ENCODE measurements around the gene GRAP2. TPM values are rescaled to one million over a fixed set of nuclear protein-coding genes. Genes with fewer than 3 reads are reported as not detected.

Gene GRAP2
- total RNA-seq, 4 donors from 2014 or later = 1.4 to 5.8 (median 3.9) TPM

DNA sequence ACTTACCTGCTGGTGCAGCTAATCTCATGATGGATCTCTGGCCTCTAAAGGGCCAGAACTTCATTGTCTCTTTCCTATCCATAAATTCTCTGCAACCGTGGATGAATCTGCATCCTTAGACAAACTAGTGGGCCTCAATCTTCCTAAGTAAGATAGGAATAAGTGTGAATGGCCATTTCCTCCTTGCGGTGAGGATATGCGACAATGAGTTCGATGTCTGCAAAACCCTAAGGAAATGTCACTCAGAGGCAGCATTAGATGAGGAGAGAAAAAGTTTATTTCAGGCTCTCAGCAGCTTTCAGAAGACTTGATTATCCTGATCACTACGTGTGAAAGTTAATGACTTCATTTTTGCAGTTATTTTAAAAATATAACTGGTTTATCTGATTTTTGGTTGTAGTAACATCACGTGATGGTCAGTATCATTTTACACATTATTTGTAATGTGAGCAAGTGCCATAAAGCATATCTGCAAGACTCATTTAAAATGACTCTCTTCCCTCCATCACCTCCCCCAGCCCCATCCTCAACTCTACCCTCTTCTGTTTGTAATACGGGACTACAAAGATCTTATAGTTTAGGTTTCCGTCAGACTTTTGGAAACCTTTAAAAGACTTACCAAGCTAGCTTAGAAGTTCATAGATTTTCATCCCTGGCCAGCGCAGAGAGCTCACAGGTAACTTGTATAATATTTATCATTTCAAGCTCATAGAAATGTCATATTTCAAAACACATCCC, 10.2 kb downstream of the GRAP2 start:
- WGBS = 64% methylated on average over 9 of the region's 9 CpGs
- Histone ChIP-seq H3K27me3 (peaks cover 0 to 25% (median 0%) of the 10 kb centered on the region in 4 donors), H3K4me1 (no peaks in the 10 kb centered on the region), H3K27ac (replicated peaks in 1 of 4) (no peak overlapping the region), H3K9me3 (no peaks in the 10 kb centered on the region), H3K36me3 (no peaks in the 10 kb centered on the region), H3K4me3 (no peak overlapping the region)
- DNase-seq (ENCODE audit: extremely low spot score) = no peak
- TF ChIP-seq POLR2A (IDR thresholded peaks at IDR 0.05; ENCODE audit: low read depth) = no peak
- TF ChIP-seq CTCF (IDR thresholded peaks at IDR 0.05) = no peak
- no peak for TF ChIP-seq EP300 (IDR thresholded peaks at IDR 0.05)
- no peak for TF ChIP-seq POLR2AphosphoS5 (IDR thresholded peaks at IDR 0.05)
- intact Hi-C loops (cut with DNase I) = no loop called here

DNA sequence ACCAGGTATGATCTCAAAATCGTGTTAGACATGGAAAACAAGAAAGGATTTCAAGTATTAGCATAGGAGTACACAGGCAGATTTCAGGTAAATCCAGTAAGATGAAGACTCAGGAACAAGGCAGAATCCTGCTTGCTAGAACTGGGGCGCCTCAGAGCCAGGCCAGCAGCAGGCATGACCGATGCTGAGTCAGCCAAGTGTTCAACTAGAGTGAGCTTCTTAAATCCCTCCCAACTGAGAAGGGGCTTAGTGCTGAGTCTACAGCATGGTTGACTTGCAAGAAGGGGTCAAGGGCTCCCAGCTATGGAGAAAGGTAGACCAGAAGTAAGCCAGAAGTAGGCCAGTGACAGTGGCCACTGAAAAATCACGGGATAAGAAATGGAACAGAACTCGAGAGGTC, 12.4 kb downstream of the GRAP2 start:
- H3K36me3 ChIP-seq = no peaks in the 10 kb centered on the region
- DNase-seq (ENCODE audit: extremely low spot score) = peak; percentile 66
- TF ChIP-seq EP300 (IDR thresholded peaks at IDR 0.05) (no peak), CTCF (IDR thresholded peaks at IDR 0.05) (no peak), POLR2A (IDR thresholded peaks at IDR 0.05; ENCODE audit: low read depth) (no peak), POLR2AphosphoS5 (IDR thresholded peaks at IDR 0.05) (no peak)
- H3K4me3 ChIP-seq = no peak overlapping the region
- peaks cover 0 to 24% (median 0%) of the 10 kb centered on the region in 4 donors for H3K27me3 ChIP-seq
- WGBS = 84% methylated on average over 5 of the region's 5 CpGs
- peaks cover 3 to 16% (median 14%) of the 10 kb centered on the region in 4 donors for H3K4me1 ChIP-seq
- H3K9me3 ChIP-seq = no peaks in the 10 kb centered on the region
- H3K27ac ChIP-seq (replicated peaks in 1 of 4) = no peak overlapping the region
- intact Hi-C loops (cut with DNase I) = no loop called here

- TF ChIP-seq POLR2A (IDR thresholded peaks at IDR 0.05; ENCODE audit: low read depth) (no peak), CTCF (IDR thresholded peaks at IDR 0.05) (no peak), POLR2AphosphoS5 (IDR thresholded peaks at IDR 0.05) (no peak)
- Histone ChIP-seq H3K9me3 (no peaks in the 10 kb centered on the region), H3K27me3 (peaks cover 0 to 18% (median 0%) of the 10 kb centered on the region in 4 donors), H3K4me3 (no peak overlapping the region), H3K4me1 (peaks cover 6 to 19% (median 19%) of the 10 kb centered on the region in 4 donors), H3K36me3 (no peaks in the 10 kb centered on the region), H3K27ac (replicated peaks in 1 of 4) (no peak overlapping the region)
- 68% methylated on average over 2 of the region's 2 CpGs for WGBS
- intact Hi-C loops (cut with DNase I) = no loop called here
- DNase-seq (ENCODE audit: extremely low spot score) = peak; percentile 78
Observed at GRCh38 chr22:39913886-39914285, 13.0 kb downstream of the GRAP2 start.

- 93% methylated on average over 9 of the region's 9 CpGs for WGBS
- peaks cover 0 to 15% (median 0%) of the 10 kb centered on the region in 4 donors for H3K27me3 ChIP-seq
- TF ChIP-seq CTCF (IDR thresholded peaks at IDR 0.05) = no peak
- TF ChIP-seq POLR2A (IDR thresholded peaks at IDR 0.05; ENCODE audit: low read depth) = no peak
- no peak for TF ChIP-seq EP300 (IDR thresholded peaks at IDR 0.05)
- TF ChIP-seq POLR2AphosphoS5 (IDR thresholded peaks at IDR 0.05) = no peak
- peaks cover 6 to 21% (median 19%) of the 10 kb centered on the region in 4 donors for H3K4me1 ChIP-seq
- no peaks in the 10 kb centered on the region for H3K9me3 ChIP-seq
- H3K4me3 ChIP-seq = no peak overlapping the region
- H3K27ac ChIP-seq (replicated peaks in 1 of 4) = no peak overlapping the region
- no peaks in the 10 kb centered on the region for H3K36me3 ChIP-seq
- intact Hi-C loops (cut with DNase I) = no loop called here
- DNase-seq (ENCODE audit: extremely low spot score) = no peak
Observed at GRCh38 chr22:39914584-39914983, 13.7 kb downstream of the GRAP2 start.

Data from esophagus muscularis mucosa (tissue), 4 donors.